ENCODE results near the gene ALDH4A1. TPM values are rescaled to one million over a fixed set of nuclear protein-coding genes. Genes with fewer than 3 reads are reported as not detected.

ALDH4A1 gene
- total RNA-seq, 4 donors from 2014 or later, result 25.1 to 29.5 (median 27.2) TPM

DNA sequence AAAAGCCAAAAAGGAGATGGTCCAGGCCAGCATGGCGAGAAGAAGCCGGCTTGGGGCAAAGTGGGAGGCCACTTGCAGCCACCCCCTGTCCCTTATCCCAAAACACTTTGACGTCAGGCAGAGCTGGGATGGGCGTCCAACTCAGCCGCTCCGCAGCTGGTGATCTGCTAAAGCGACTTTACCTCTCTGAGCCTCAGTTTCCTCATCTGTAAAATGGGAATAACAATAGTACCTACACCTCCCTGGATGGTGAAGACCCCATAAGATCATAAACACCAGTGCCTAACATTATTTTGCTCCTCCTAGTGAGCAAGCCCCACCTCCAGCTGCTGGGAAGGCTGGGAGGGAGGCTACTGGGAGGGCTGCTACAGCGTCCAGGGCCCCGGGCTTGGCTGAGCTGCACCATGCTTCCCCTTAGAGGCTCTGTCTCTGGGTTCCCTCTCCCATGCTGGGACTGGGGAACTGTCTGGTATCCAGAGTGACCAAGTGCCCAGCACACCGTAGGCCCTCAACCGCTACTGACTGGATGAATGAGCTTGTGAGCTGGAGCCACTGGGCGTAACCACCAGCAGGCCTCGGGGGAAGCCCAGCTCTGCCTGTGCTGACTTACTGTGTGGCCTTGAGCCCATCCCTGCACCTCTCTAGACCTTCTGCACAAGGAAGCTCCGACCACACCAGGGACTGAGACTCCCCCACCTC lies 35.8 kb upstream of the ALDH4A1 start:
- peaks cover 44 to 84% (median 70%) of the 10 kb centered on the region in 4 donors for H3K4me1 ChIP-seq

DNA sequence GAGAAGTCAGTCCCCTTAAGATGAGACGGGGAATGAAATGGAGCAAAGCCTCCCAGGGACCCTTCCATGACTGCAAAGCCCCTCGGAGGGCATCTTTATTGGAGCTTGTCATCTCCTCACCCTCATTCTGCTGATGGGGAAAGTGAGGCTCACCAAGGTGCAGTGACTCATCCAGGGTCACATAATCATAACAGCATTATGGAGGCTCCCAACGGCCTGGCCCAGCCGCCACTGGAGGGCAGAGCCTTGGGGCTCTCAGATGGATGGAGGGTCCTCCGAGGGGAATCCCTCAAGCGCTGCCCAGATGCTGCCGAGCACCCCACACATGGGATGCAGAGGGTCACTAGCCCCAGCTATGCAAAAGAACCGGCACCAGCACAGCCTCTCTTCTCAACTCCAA lies 35.2 kb upstream of the ALDH4A1 start:
- H3K27me3 ChIP-seq, result no peaks in the 10 kb centered on the region
- TF ChIP-seq EP300 (IDR thresholded peaks at IDR 0.05) (no peak), POLR2A (IDR thresholded peaks at IDR 0.05; ENCODE audit: low read depth) (no peak)
- TF ChIP-seq, protein P1, sequence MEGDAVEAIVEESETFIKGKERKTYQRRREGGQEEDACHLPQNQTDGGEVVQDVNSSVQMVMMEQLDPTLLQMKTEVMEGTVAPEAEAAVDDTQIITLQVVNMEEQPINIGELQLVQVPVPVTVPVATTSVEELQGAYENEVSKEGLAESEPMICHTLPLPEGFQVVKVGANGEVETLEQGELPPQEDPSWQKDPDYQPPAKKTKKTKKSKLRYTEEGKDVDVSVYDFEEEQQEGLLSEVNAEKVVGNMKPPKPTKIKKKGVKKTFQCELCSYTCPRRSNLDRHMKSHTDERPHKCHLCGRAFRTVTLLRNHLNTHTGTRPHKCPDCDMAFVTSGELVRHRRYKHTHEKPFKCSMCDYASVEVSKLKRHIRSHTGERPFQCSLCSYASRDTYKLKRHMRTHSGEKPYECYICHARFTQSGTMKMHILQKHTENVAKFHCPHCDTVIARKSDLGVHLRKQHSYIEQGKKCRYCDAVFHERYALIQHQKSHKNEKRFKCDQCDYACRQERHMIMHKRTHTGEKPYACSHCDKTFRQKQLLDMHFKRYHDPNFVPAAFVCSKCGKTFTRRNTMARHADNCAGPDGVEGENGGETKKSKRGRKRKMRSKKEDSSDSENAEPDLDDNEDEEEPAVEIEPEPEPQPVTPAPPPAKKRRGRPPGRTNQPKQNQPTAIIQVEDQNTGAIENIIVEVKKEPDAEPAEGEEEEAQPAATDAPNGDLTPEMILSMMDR (IDR thresholded peaks at IDR 0.05), result no peak
- no peak overlapping the region for H3K27ac ChIP-seq (replicated peaks in 1 of 4)
- WGBS, result 95% methylated on average over 8 of the region's 8 CpGs
- no peak overlapping the region for H3K4me3 ChIP-seq
- H3K9me3 ChIP-seq, result no peaks in the 10 kb centered on the region
- no peaks in the 10 kb centered on the region for H3K36me3 ChIP-seq
- peaks cover 40 to 84% (median 72%) of the 10 kb centered on the region in 4 donors for H3K4me1 ChIP-seq
- intact Hi-C loops (cut with DNase I), result no loop called here
- DNase-seq (ENCODE audit: extremely low spot score), result no peak

More for the DNA sequence above, 35.8 kb upstream of the ALDH4A1 start:
- H3K27ac ChIP-seq (replicated peaks in 1 of 4), result peak overlapping the region in 1 of 4 donors; percentile 57
- TF ChIP-seq, protein P1 (IDR thresholded peaks at IDR 0.05), result no peak
- TF ChIP-seq POLR2AphosphoS5 (IDR thresholded peaks at IDR 0.05) (no peak), POLR2A (IDR thresholded peaks at IDR 0.05; ENCODE audit: low read depth) (no peak), EP300 (IDR thresholded peaks at IDR 0.05) (no peak)
- 93% methylated on average over 10 of the region's 14 CpGs for WGBS
- intact Hi-C loops (cut with DNase I), result no loop called here
- DNase-seq (ENCODE audit: extremely low spot score), result no peak
- no peaks in the 10 kb centered on the region for H3K27me3 ChIP-seq
- no peaks in the 10 kb centered on the region for H3K36me3 ChIP-seq
- no peak overlapping the region for H3K4me3 ChIP-seq
- no peaks in the 10 kb centered on the region for H3K9me3 ChIP-seq

DNA sequence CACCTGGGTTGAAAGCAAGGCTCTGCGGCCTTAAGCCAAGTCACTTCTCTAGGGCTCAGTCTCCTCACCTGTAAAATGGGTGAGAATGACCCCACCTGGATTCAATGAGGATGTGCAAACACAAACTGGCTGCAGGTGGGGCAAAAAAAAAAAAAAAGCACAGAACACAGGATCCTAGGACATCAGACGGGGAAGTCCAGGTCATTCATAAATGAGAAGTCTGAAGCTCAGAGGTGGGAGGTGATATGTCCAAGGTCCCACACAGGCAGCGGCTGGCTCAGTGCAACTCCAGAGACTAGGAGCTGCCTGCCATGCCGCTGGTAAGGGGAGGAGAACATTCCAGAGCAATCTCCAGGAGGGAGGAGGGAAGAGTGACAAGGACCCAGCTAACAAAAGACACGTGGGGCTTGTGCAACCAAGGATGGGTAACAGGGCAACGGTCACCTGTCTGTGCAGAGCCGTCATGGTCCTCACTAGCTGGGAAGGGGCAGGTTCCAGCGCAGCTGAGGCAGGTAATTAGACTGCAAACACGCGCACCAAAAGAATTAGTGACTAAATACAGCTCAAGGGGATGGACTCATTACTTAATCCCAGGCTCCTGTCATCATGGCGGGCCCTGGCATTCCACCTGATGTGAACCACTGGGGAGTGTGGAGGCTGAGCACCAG lies 34.6 kb upstream of the ALDH4A1 start:
- H3K27ac ChIP-seq (replicated peaks in 1 of 4), result no peak overlapping the region
- H3K36me3 ChIP-seq, result no peaks in the 10 kb centered on the region
- no peak for DNase-seq (ENCODE audit: extremely low spot score)
- H3K27me3 ChIP-seq, result no peaks in the 10 kb centered on the region
- TF ChIP-seq EP300 (IDR thresholded peaks at IDR 0.05) (no peak), POLR2A (IDR thresholded peaks at IDR 0.05; ENCODE audit: low read depth) (no peak), POLR2AphosphoS5 (IDR thresholded peaks at IDR 0.05) (no peak)
- TF ChIP-seq, protein P1 (IDR thresholded peaks at IDR 0.05), result no peak
- no peaks in the 10 kb centered on the region for H3K9me3 ChIP-seq
- peaks cover 34 to 84% (median 70%) of the 10 kb centered on the region in 4 donors for H3K4me1 ChIP-seq
- 89% methylated on average over 10 of the region's 11 CpGs for WGBS
- H3K4me3 ChIP-seq, result no peak overlapping the region
- intact Hi-C loops (cut with DNase I), result no loop called here

DNA sequence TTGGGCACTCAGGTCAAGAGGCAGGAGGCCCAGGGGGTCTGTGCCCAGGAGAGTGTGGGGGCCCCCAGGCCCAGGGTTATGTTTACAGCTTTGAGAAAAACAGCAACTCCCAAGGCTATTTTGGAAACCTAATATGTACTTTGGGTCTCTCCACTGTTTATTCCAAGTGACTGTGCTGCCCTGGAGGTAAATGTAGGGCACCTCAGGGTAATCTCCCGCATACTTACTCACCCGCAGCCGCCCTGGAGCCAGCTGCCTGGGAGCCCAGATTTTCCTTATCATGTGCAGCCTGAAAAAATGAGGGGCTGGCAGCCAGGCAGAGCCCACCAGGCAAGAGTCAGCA lies 34.1 kb upstream of the ALDH4A1 start:
- Histone ChIP-seq H3K27me3 (no peaks in the 10 kb centered on the region), H3K9me3 (no peaks in the 10 kb centered on the region), H3K27ac (replicated peaks in 1 of 4) (no peak overlapping the region), H3K4me1 (peaks cover 29 to 84% (median 67%) of the 10 kb centered on the region in 4 donors), H3K4me3 (no peak overlapping the region), H3K36me3 (no peaks in the 10 kb centered on the region)
- no peak for DNase-seq (ENCODE audit: extremely low spot score)
- 79% methylated on average over 3 of the region's 3 CpGs for WGBS
- intact Hi-C loops (cut with DNase I), result no loop called here
- TF ChIP-seq POLR2AphosphoS5 (IDR thresholded peaks at IDR 0.05) (no peak), POLR2A (IDR thresholded peaks at IDR 0.05; ENCODE audit: low read depth) (no peak), EP300 (IDR thresholded peaks at IDR 0.05) (no peak)
- TF ChIP-seq, protein P1 (IDR thresholded peaks at IDR 0.05), result no peak

Measured in esophagus muscularis mucosa (tissue), 4 donors.